Endothelial cell (in vitro differentiated cells): Measurements from ENCODE around the gene PSRC1. TPM values are rescaled to one million over a fixed set of nuclear protein-coding genes. Genes with fewer than 3 reads are reported as not detected.

Experiments used
- DNase-seq: peaks from one replicate; pipeline ENCODE4 v3.0.0; 2021; ENCODE audit warnings: low spot score
- H3K27ac Mint-ChIP-seq: one replicate; pipeline ENCODE4 v1.8.0; 2021; ENCODE audit warnings: mixed read lengths, inconsistent platforms; ENCODE audit not compliant: unreplicated experiment
- H3K27me3 Mint-ChIP-seq: one replicate; pipeline ENCODE4 v1.8.0; 2021; ENCODE audit warnings: mild to moderate bottlenecking, moderate library complexity, mixed read lengths, inconsistent platforms; ENCODE audit not compliant: unreplicated experiment
- H3K36me3 Mint-ChIP-seq: one replicate; pipeline ENCODE4 v1.8.0; 2021; ENCODE audit warnings: mild to moderate bottlenecking, low read depth, mixed read lengths, inconsistent platforms; ENCODE audit not compliant: unreplicated experiment
- H3K4me1 Mint-ChIP-seq: one replicate; pipeline ENCODE4 v1.8.0; 2021; ENCODE audit warnings: mild to moderate bottlenecking, mixed read lengths, inconsistent platforms; ENCODE audit not compliant: unreplicated experiment
- H3K4me3 Mint-ChIP-seq: one replicate; pipeline ENCODE4 v1.8.0; 2021; ENCODE audit warnings: mild to moderate bottlenecking, mixed read lengths, inconsistent platforms; ENCODE audit not compliant: unreplicated experiment
- H3K9me3 Mint-ChIP-seq: one replicate; pipeline ENCODE4 v1.8.0; 2021; ENCODE audit warnings: mixed read lengths, inconsistent platforms; ENCODE audit not compliant: unreplicated experiment
- CTCF ChIP-seq: fragments of 200-600 bp; sonication (generic); IDR thresholded peaks from one replicate; pipeline ENCODE4 v1.5.0; 2021; ENCODE audit warnings: antibody characterized with exemption; ENCODE audit not compliant: unreplicated experiment
- total RNA-seq: library from RNA; stranded (reverse); fragmentation: NEBNext Ultra II Directional; extraction: Animal tissue kit (Norgen Biotek cat#: 25700); gene quantifications from one replicate; pipeline ENCODE4 v1.2.1, GENCODE V29; 2021; ENCODE audit not compliant: unreplicated experiment

The PSRC1 gene
- total RNA-seq, 1 donor from 2014 or later = 9.7 TPM

GRCh38 chr1:109301874-109302273, 18.9 kb upstream of the PSRC1 start:
- Mint-ChIP-seq H3K27me3 (no peaks in the 10 kb centered on the region), H3K27ac (no peak overlapping the region), H3K4me3 (no peak overlapping the region), H3K36me3 (no peaks in the 10 kb centered on the region), H3K4me1 (peaks cover 6% of the 10 kb centered on the region), H3K9me3 (no peaks in the 10 kb centered on the region)
- DNase-seq = no peak
- no peak for TF ChIP-seq CTCF

GRCh38 chr1:109300650-109301151, 17.8 kb upstream of the PSRC1 start:
- Mint-ChIP-seq H3K27me3 (peaks cover 1% of the 10 kb centered on the region), H3K4me1 (peaks cover 2% of the 10 kb centered on the region), H3K27ac (no peak overlapping the region), H3K9me3 (no peaks in the 10 kb centered on the region), H3K36me3 (no peaks in the 10 kb centered on the region), H3K4me3 (no peak overlapping the region)
- no peak for DNase-seq
- no peak for TF ChIP-seq CTCF

- Mint-ChIP-seq H3K27me3 (peaks cover 3% of the 10 kb centered on the region), H3K4me3 (no peak overlapping the region), H3K27ac (peak overlapping the region; percentile 55), H3K36me3 (no peaks in the 10 kb centered on the region), H3K4me1 (peaks cover 2% of the 10 kb centered on the region), H3K9me3 (no peaks in the 10 kb centered on the region)
- no peak for TF ChIP-seq CTCF
- no peak for DNase-seq
These were observed 16.8 kb upstream of the PSRC1 start for GRCh38 chr1:109299558-109300343.

- Mint-ChIP-seq H3K4me1 (peaks cover 2% of the 10 kb centered on the region), H3K27ac (no peak overlapping the region), H3K9me3 (no peaks in the 10 kb centered on the region), H3K27me3 (peaks cover 3% of the 10 kb centered on the region), H3K36me3 (no peaks in the 10 kb centered on the region), H3K4me3 (no peak overlapping the region)
- DNase-seq = no peak
- TF ChIP-seq CTCF = no peak
These were observed 16.0 kb upstream of the PSRC1 start for GRCh38 chr1:109298666-109299557.

GRCh38 chr1:109296782-109297181, 13.8 kb upstream of the PSRC1 start:
- no peak overlapping the region for H3K27ac Mint-ChIP-seq
- no peak overlapping the region for H3K4me3 Mint-ChIP-seq
- no peak for DNase-seq
- peaks cover 2% of the 10 kb centered on the region for H3K4me1 Mint-ChIP-seq
- TF ChIP-seq CTCF = no peak
- H3K9me3 Mint-ChIP-seq = no peaks in the 10 kb centered on the region
- H3K27me3 Mint-ChIP-seq = peaks cover 6% of the 10 kb centered on the region
- no peaks in the 10 kb centered on the region for H3K36me3 Mint-ChIP-seq
